UCSD-AML1 (cell line): Measurements from ENCODE around the gene AP1B1.
"Not testable (repeated sequence)": the region's sequence is repeated elsewhere in the genome, so short reads cannot be mapped to it uniquely, and the experiment has no call there.

Source experiments
- DNase-seq: peaks from one replicate; lab custom pipeline; 2025; ENCODE audit not compliant: unreplicated experiment; lab: John Stamatoyannopoulos, UW

Gene AP1B1

DNA sequence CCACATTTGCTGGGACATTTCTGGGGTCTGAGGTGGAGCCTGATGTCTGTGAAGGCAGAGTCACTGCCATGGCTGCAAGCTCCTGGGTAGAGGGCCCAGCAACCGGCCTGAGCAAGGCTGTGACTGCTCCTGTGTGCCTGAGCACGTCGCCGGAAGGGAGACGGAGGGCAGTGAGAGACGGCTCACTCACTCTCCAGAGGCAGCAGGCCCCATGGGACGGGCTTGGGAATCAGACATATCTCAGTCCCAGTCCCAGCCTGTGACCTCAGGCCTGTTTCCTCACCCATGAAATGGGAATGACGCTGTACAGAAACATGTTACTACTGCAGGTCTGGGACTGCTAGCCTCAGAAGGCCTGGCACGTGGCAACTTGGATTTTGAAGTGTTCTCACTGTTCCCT is 36.5 kb downstream of the AP1B1 start:
- DNase-seq = no peak

DNA sequence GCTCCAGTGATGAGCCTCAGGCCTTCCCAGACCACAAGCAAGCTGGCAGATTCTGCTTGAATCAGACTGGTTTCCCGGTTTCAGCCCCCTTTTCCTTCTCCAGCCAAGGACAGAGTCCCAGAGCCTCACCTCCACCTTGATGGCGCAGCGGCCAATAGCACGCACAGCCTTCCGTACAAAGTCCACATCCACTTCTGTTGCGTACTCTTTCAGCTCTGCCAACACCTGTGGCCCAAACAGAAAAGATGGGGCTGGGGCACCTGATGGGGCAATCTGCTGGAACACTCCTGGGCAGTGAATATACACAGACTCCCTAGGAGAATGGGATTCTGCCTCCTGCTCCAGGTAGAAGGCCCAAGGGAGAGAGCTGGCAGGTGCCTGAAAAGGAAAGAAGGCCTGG is 37.3 kb downstream of the AP1B1 start:
- no peak for DNase-seq

DNA sequence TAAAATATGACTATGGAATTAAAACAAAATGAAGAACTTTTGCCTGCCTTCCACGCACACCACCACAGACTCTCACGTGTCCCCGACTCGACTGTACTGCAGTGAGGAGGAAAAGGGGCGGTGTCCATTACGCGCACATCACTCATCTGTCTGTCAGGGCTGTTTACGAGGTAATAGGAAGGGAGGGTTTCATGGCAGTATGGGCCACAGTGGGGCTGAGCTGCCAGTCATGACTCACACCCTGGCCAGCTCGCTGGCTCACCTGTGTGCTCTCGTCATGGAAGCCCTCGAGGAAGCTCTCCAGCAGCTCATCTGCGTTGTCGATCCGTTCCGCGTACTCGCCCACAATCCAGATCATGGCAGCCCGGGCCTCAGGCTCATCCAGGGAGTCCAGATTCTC is 39.4 kb downstream of the AP1B1 start:
- no peak for DNase-seq

DNA sequence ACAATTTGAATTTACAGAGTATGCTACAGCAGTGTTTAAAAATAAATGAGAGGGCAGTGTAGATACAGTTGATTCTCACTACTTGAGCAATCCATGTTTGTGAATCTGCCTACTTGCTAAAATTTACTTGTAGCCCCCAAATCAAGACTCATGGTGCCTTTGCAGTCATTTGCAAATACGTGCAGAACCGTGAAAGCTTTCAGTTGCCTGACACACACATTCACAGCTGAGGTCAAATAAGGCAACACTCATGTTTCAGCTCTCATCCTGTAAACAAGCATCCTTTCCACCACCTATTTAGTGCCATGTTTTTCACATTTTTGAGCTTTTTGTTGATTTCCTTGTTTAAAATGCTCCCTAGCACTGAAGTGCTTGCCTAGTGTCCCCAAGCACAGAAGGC is 40.3 kb downstream of the AP1B1 start:
- DNase-seq = no peak

DNA sequence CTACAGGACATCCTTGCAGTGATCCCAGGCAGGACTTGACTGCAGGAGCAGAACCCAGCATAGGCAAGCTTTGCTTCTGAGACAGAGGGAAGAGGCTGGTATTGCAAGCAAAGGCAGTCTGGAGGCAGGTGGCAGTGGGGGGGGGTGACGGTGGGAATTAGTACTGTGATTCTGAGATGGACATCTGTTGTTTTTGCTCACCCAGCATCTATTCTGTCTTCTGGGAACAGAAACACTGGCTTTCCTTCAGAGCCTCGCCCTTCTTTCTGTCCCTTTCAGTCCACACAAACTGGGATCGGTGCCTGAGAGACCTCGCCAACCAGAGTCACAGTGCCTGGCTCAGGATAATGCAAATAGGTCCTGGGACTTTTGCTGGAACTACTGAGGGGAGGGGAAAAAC is 41.7 kb downstream of the AP1B1 start:
- no peak for DNase-seq

DNA sequence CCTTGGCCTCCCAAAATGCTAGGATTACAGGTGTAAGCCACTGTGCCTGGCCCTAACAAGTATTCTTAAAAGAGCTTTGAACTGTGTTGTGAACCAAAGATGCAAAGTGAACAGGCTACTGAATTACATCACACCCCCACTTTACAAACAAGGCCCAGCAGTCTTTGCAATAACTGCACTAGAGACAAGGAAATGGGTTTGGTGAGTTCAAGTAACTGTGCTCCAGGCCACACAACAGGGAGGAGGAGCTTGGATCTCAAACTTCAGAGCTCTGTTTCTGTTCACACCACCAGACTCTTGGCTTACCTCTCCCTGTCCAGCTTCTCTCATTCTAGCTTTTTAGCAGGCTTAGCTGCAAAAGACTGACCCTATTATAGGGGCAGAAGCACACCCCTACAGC is 42.4 kb downstream of the AP1B1 start:
- DNase-seq = no peak

DNA sequence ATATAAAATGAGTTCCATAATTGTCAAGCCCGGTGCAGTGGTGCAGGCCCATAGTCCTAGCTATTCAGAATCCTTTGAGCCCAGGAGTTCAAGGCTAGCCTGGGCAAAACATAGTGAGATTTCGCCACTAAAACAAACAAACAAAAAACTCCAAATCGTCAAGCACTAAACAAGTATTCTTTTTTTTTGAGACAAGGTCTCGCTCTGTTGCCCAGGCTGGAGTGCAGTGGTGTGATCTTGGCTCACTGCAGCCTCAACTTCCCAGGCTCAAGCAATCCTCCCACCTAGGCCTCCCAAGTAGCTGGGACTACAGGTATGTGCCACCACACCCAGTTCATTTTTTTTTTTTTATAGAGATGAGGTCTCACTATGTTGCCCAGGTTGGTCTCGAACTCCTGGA is 43.5 kb downstream of the AP1B1 start:
- DNase-seq = not testable (repeated sequence)

DNA sequence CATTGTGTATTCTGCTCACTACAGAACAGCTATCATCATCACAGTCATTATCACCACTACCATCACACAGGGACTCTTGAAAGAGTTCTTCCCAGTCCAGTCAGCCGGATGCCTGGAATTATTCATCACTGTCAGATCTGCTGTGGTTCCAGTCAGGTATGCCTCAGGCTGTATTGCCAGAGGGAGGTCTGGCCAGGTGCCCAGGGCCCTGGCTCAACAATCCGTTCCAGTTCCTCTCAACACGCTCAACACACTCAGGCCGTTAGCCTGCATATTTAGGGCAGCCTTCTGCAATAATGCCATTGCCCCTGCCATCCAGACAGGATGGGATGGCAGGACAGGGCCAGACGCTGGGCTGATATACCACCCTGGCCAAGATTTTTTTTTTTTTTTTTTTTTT is 44.2 kb downstream of the AP1B1 start:
- no peak for DNase-seq

DNA sequence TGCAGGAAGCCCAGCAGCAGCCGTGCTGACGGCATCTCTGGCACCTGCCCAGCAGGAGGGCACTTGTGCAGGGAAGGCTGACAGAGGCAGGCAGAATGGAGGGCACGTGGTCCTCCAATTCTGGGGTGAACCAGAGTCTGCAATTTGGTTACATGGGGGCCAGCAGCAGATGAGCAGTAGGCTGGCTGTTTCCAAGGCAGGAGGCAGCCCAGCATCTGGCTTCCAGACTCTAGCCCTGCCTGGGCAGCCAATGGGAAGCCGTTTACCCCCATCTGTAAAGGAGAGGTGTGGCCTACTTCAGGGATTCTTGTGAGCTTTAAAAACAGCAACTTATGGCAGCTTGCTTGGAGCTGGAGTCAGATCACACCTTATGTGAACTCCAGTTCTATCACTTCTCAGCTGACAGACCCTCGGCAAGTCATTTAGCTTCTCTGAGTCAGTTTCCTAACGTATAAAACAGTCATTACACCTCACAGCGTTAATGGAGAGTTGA is 45.0 kb downstream of the AP1B1 start:
- DNase-seq = no peak

DNA sequence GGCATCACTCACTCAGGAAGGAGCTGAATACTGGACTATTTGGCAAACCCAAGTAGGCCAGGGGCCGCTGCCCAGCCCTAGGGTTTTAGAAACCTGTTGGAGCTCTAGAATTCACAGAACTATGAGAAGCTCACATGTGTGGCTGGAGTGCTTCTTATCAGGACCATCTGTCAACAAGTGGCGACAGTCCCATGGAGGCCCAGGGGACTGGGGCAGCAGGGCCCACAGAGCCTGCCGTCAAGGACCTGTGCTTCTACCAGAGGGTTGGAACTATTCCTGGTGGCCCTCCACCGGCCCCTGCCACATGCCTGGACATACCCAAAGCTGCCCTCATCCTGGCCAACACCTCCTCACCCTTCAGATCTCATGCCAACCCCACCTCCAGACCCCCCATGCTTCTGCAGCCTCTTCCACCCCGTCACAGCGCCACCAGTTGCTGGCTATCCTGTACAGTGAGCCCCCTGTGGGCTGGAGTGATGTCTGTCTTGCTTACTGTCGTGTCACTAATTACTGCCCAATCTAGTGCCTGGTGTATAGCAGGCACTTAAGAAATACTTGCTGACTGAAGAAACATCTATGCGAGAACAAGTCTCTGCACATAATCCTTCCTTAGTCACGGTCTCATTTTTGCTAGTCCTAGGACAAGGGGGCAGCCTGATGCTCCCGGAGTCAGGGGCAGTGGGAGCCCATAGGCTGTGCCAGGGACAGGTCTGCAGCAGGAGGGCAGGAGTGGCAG is 45.6 kb downstream of the AP1B1 start:
- no peak for DNase-seq

DNA sequence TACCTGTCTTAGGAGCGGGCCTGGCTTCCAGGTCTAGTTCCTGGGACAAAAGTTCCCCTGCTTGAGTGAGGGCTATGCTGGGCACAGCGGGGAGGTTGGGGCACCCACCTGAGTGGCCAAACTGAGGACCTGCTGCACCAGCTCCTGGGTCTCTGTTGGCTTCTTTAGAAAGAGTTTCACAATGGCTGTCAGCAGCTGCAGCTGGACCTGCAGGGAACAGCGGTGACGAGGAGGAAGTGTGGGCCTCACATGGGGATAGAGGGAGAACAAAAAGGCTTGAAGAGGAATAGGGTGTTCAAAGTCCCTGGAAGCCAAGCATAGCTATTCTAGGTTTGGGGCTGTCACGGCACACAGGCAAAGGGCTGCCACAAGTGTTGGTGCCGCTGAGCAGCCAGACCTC is 46.2 kb downstream of the AP1B1 start:
- no peak for DNase-seq

DNA sequence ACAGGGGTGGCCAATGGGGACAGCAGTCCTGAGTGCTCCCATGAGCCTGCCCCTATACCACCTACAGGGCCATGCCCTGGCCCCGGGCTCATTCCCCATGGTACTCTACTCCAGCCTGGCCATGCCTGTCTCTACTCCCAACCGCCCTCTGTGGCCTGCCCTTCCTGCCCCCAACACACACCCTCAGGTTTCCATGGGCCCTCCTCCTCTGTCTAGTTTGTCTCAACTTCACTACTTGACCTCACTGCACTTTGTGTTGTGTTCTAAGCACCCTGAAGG is 46.6 kb downstream of the AP1B1 start:
- no peak for DNase-seq

DNA sequence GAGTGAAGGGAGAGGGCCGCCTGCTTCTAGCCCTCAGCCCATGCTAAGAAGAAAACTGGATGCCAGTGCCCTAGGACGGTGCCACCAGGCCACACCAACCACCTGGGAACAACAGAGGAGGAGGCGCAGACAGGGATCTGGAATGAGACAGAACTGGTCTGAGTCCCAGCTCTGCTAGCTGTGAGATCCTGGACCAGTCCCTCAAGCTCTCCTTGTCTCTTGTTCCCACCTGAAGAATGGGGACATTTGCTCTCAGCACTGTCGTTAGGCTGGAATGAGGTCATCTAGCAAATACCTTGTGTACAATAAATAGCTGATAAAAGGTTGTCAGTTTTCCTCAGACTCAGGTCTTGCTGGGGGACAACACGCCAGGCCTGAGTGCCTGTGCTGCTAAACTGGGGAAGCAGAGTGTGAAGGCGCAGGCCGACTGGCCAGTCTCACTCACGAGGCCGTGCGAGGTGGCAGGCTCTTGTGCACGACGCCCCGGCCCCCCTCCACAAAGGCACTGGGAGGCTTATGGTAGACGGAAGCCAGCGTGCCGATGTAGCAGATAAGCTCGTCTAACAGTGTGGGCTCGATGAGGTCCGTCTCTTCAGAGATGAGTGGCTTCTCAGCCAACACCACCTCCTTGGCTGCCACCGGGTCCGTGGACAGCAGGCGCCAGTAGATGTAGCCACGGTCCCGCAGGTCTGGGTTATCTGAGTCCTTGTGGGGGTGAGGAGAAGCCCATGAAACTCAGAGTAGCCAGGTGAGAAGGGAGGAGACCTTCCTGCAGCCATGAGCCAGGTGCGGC is 47.1 kb downstream of the AP1B1 start:
- no peak for DNase-seq

DNA sequence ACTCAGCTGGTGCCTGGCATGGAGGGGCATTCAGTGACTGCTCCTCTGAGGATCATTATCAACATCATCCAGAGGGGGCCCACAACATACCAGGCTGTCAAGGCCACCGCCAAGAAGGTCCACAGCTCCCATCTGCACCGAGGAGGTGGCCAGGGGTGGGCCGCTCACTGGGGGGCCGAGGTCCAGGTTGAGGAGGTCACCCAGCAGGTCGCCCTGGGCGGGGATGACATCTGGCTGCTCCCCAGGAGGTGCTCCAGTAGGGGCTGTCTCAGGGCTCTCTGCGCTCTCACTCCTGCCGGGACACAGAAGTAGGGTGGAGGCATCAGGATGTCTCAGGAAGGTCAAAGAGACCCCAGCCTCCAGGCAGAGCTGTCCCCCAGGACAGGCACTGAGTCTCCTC is 47.8 kb downstream of the AP1B1 start:
- no peak for DNase-seq

DNA sequence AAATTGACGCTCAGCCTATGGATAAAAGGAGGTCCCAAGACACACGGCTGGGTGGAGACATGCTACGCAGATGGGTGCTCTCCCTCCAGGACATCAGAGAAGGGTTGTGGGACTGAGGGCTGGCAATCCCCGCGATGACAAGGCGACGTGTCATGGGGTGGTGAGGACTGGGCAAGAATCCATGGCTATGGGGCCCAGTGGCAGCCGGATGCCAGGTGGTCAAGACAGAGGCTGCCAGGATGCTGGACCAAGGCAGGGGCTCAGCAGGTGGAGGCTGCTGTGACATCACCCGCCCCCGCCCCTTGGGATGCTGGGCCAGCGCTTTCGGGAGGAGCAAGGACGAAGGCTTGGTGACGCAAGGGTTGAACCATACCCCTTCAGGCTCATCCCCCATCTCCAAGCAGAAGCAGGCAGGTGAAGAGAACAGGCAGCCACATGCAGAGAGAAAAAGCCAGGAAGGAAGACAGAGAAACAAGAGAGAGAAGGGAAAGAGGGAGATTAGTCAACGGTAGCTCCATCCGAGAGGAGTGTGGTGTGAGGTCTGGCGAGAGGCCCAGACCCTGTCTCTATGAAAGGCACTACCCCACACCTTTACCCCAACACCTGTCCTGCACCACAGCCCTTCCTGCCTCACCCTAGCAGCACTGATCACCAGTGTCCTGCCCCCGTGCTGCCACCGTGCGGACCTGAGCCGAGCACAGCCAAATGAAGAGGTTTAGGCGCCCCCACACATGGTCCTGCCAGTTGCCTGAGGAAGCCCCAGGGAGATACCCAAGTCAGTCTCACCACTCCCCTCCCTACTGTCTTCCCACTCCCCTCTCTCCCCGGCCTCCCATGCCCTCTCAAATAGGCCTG is 48.8 kb downstream of the AP1B1 start:
- no peak for DNase-seq

DNA sequence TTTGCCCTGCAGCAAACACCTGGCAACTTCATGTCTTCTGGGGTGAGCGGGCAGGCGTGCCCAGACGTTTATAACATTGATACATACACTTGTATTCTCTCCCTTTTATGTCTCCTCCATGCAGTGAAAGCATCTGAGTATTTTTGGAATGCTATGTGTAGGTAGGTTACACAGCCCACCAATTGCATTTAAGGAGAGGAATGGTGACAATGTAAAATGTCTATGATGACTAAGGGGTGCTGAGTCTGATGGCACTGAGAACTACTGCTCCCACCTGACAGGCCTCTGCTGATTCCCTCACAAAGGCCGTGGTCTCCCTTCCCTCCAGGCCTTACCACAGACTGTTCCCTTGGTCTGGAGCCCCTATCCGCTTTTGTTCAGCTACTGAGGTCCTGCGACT is 50.0 kb downstream of the AP1B1 start:
- DNase-seq = no peak

DNA sequence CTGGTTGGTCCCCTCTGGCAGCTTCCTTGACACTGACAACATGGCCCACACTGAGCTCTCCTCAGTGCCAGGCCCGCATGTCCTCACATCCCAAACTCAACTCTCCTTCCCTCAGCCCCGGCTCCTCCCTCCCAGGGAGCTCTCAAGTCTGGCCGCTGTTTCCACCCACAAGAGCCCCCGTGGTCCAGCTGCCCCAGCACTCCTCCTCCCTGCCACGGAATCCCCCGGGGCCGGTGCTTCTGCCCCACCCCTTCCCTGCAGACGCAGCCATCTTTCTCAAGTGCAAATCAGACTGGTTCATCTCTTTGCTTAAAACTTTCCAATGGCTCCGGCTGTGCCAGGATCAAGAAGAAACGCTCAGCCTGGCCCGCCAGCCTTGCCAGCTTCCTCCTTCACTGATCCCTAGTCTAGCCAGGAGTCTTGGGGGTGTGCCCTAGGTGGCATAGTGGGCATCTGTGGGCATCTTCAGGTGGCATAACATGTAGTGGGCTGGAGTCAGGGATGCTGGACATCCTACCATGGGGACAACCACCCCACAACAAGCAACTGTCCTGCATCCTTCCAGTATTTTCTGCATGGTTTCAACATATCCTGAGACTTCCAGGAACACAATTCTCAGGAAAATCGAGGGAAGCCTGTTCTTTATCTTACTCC is 50.6 kb downstream of the AP1B1 start:
- DNase-seq = no peak

DNA sequence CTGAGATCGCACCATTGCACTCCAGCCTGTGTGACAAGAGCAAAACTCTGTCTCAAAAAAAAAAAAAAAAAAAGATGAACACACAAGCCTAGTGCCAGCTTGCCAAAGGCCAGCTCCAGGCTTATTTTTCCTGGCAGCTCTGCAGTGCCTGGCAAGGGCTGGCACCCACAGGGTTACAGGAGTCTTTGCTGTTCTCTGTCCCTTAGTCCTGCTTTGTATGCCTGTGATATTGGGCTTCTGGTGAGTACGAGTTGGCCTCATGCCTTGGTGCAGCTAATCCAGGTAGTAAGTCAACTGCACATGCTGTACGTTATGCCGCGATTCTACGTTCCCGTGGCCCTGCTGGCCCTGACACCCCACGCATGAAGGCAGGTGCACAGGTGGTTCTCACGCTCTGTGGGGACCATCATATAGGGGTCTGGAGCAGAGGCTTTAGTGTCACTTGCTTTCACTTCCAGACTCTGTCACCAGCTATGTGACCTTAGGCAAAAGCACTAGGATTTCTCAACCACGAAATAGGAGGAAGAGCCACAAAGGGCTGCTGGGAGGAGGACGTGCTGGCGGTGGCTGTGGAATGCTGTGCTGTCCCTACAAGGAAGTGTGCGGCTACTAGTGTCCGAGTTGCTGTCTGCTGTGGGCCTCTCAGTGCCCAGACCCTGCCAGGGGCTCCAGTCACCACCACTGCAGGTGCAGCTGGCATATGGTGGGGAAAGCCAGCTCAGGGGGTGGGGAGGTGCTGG is 51.4 kb downstream of the AP1B1 start:
- no peak for DNase-seq

DNA sequence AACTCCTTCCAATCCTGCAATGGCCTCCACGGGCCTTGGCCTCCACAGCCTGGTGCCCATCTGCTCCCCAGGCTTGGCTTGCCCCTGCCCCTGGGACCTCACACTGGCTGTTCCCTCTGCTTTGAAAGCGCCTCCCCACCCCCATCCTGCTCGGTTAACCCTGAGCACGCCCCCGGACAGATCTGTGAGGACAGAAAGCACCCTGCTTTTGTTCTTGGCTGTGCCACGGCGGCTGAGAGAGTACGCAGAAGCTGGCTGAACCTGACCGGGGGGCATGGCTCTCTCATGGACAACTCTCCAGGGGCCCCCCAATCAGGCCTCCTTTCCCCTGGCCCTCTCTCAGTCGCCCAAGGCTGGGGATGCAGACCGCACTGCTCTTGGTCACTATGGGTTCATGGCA is 52.7 kb downstream of the AP1B1 start:
- DNase-seq = no peak

DNA sequence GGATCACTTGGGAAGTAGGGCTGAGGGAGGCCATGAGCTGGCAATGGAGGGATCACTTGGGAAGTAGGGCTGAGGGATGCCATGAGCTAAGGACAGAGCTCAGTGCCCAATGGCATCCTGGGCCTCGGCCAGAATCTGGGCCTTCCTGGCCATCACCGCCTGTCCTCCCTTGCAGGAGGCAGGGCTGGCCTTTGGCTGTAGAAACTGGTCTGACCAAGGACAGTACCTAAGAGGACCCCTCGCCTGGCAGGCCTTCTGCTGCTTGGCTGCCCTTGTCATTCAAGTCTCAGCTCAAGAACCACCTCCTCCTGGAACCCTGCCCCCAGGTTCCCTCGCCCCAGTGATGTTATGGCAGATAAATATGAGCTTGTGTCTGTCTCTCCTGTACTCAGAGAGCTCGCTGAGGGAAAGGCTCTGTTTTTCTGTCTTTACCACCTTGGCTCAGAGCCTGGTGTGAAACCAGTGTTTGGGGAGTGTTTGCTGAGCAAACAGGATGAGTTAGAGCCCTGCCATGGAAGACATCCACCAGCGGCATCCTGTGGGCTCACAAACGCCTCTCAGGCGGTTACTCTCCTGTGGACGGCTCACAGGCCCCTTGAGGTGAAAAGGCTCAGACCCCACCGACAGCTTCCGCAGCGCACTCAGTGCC is 53.5 kb downstream of the AP1B1 start:
- no peak for DNase-seq
